Progenitor cell of endocrine pancreas (in vitro differentiated cells): Measurements from ENCODE around the gene CCKAR. TPM values are rescaled to one million over a fixed set of nuclear protein-coding genes. Genes with fewer than 3 reads are reported as not detected.
"Not testable (repeated sequence)": the region's sequence is repeated elsewhere in the genome, so short reads cannot be mapped to it uniquely, and the experiment has no call there.

Source experiments
- DNase-seq: peaks from one replicate; pipeline ENCODE4 v3.0.0; 2021; ENCODE audit warnings: low spot score; ENCODE audit not compliant: unreplicated experiment
- H3K27ac Mint-ChIP-seq: 2 replicates; pipeline ENCODE4 v1.8.0; 2021; ENCODE audit warnings: mild to moderate bottlenecking, moderate library complexity, mixed read lengths
- H3K27me3 Mint-ChIP-seq: 2 replicates; pipeline ENCODE4 v1.8.0; 2021; ENCODE audit warnings: mixed read lengths
- H3K36me3 Mint-ChIP-seq: 2 replicates; pipeline ENCODE4 v1.8.0; 2022; ENCODE audit warnings: mixed read lengths; ENCODE audit not compliant: insufficient read depth
- H3K4me1 Mint-ChIP-seq: 2 replicates; pipeline ENCODE4 v1.8.0; 2021; ENCODE audit warnings: low read depth, mixed read lengths
- H3K4me3 Mint-ChIP-seq: 2 replicates; pipeline ENCODE4 v1.8.0; 2021; ENCODE audit warnings: low read depth, mild to moderate bottlenecking, moderate library complexity, mixed read lengths
- H3K9me3 Mint-ChIP-seq: 2 replicates; pipeline ENCODE4 v1.8.0; 2021; ENCODE audit warnings: low read depth, mixed read lengths
- CTCF ChIP-seq: fragments of 200-600 bp; sonication (generic); IDR thresholded peaks from one replicate; pipeline ENCODE4 v1.5.0; 2021; ENCODE audit warnings: antibody characterized with exemption, mild to moderate bottlenecking; ENCODE audit not compliant: unreplicated experiment
- total RNA-seq: library from RNA; stranded (reverse); gene quantifications from 2 replicates; pipeline ENCODE4 v1.2.1, GENCODE V29; 2021

Gene CCKAR
- total RNA-seq, 1 donor from 2014 or later = 2.4 TPM

GRCh38 chr4:26503427-26503826, 13.1 kb upstream of the CCKAR start:
- Mint-ChIP-seq H3K27me3 (peaks cover 8% of the 10 kb centered on the region), H3K4me1 (peaks cover 6% of the 10 kb centered on the region), H3K27ac (no peak overlapping the region), H3K36me3 (no peaks in the 10 kb centered on the region), H3K4me3 (no peak overlapping the region), H3K9me3 (peaks cover 16% of the 10 kb centered on the region)
- no peak for DNase-seq
- TF ChIP-seq CTCF = no peak

- not testable (repeated sequence) for H3K36me3 Mint-ChIP-seq, H3K27ac Mint-ChIP-seq, H3K4me1 Mint-ChIP-seq, H3K27me3 Mint-ChIP-seq, DNase-seq, H3K4me3 Mint-ChIP-seq
- H3K9me3 Mint-ChIP-seq = peaks cover 13% of the 10 kb centered on the region
Measured at GRCh38 chr4:26500565-26500999, 10.3 kb upstream of the CCKAR start.

GRCh38 chr4:26496207-26496783, 6.0 kb upstream of the CCKAR start:
- peaks cover 5% of the 10 kb centered on the region for H3K4me1 Mint-ChIP-seq
- H3K4me3 Mint-ChIP-seq = no peak overlapping the region
- peaks cover 11% of the 10 kb centered on the region for H3K9me3 Mint-ChIP-seq
- TF ChIP-seq CTCF = no peak
- peaks cover 41% of the 10 kb centered on the region for H3K27me3 Mint-ChIP-seq
- no peak for DNase-seq
- H3K36me3 Mint-ChIP-seq = no peaks in the 10 kb centered on the region
- H3K27ac Mint-ChIP-seq = no peak overlapping the region

- Mint-ChIP-seq H3K9me3 (peaks cover 4% of the 10 kb centered on the region), H3K4me3 (no peak overlapping the region), H3K36me3 (no peaks in the 10 kb centered on the region), H3K4me1 (peaks cover 3% of the 10 kb centered on the region), H3K27me3 (peaks cover 63% of the 10 kb centered on the region), H3K27ac (no peak overlapping the region)
- DNase-seq = no peak
- no peak for TF ChIP-seq CTCF
Measured at GRCh38 chr4:26493461-26493860, 3.2 kb upstream of the CCKAR start.

- Mint-ChIP-seq H3K36me3 (no peaks in the 10 kb centered on the region), H3K9me3 (peaks cover 4% of the 10 kb centered on the region), H3K4me3 (no peak overlapping the region), H3K27me3 (peaks cover 77% of the 10 kb centered on the region), H3K4me1 (peaks cover 3% of the 10 kb centered on the region), H3K27ac (no peak overlapping the region)
- no peak for DNase-seq
- no peak for TF ChIP-seq CTCF
Measured at GRCh38 chr4:26491449-26492170, 1.3 kb upstream of the CCKAR start.

- Mint-ChIP-seq H3K36me3 (no peaks in the 10 kb centered on the region), H3K27me3 (peaks cover 75% of the 10 kb centered on the region), H3K9me3 (peaks cover 4% of the 10 kb centered on the region), H3K4me1 (peaks cover 6% of the 10 kb centered on the region), H3K27ac (no peak overlapping the region), H3K4me3 (no peak overlapping the region)
- no peak for TF ChIP-seq CTCF
- DNase-seq = no peak
Measured at GRCh38 chr4:26490960-26491284, 638 bp upstream of the CCKAR start.
